DOHH2 (cell line): ENCODE results near the gene STK32C.

Experiments used
- CTCF ChIP-seq: fragments of 200-600 bp; sonication (generic); IDR thresholded peaks from one replicate; pipeline ENCODE4 v1.5.1; 2014; ENCODE audit warnings: antibody characterized with exemption, mild to moderate bottlenecking, low read depth, low read length; ENCODE audit not compliant: poor library complexity, severe bottlenecking
- EZH2phosphoT487 ChIP-seq: fragments of 200-600 bp; sonication (generic); IDR thresholded peaks from 2 replicates; pipeline ENCODE4 v1.6.1; 2017; ENCODE audit warnings: borderline replicate concordance, mild to moderate bottlenecking, antibody characterized with exemption, low read length, moderate library complexity, mixed read lengths

DNA sequence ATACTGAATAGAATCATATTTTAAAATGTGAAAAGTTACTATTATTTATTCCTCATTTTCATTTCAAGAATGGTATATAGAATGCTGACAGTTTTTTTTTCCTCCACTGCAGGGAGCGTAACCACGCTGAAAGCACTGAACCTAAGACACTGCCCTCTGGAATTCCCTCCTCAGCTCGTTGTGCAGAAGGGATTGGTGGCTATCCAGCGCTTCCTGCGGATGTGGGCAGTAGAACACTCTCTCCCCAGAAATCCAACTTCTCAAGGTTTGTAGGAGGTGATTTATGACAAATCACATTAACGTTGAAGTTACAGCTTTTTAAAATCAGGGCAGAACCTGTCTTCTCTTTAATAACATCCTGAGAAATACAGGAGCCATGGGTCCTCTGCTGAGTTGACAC lies 36.6 kb upstream of the STK32C start:
- TF ChIP-seq CTCF, result no peak
- TF ChIP-seq EZH2phosphoT487, result no peak
